Measurements from ENCODE around the gene STIM2. TPM values are rescaled to one million over a fixed set of nuclear protein-coding genes. Genes with fewer than 3 reads are reported as not detected.

The STIM2 gene
- total RNA-seq, 1 experiment from 2014 or later: 30.2 TPM

GRCh38 chr4:26937567-26937966 lies 76.9 kb downstream of the STIM2 start:
- ChIA-PET CTCF (no interaction called here), POLR2A (ENCODE audit: unreplicated experiment) (no interaction called here)
- H4K20me1 ChIP-seq (ENCODE audit: insufficient read depth): no peaks in the 10 kb centered on the region
- H2AFZ ChIP-seq: no peak overlapping the region
- H3F3A ChIP-seq (ENCODE audit: insufficient read depth, low read depth): no peaks in the 10 kb centered on the region
- no peak overlapping the region for H3K27ac ChIP-seq
- H3K4me2 ChIP-seq: no peak overlapping the region
- DNase-seq: no peak
- H3K4me1 ChIP-seq (replicated peaks; ENCODE audit: insufficient read depth): no peaks in the 10 kb centered on the region
- no peaks in the 10 kb centered on the region for H3K36me3 ChIP-seq (ENCODE audit: low read depth)
- no peaks in the 10 kb centered on the region for H3K27me3 ChIP-seq (ENCODE audit: insufficient read depth, low read depth)
- no peaks in the 10 kb centered on the region for H3K79me2 ChIP-seq (ENCODE audit: low read depth)
- no TSS peak for BruUV-seq (replicated peaks)
- TF ChIP-seq EZH2 (IDR thresholded peaks at IDR 0.05; ENCODE audit: low read depth): no peak
- TF ChIP-seq, protein P1, sequence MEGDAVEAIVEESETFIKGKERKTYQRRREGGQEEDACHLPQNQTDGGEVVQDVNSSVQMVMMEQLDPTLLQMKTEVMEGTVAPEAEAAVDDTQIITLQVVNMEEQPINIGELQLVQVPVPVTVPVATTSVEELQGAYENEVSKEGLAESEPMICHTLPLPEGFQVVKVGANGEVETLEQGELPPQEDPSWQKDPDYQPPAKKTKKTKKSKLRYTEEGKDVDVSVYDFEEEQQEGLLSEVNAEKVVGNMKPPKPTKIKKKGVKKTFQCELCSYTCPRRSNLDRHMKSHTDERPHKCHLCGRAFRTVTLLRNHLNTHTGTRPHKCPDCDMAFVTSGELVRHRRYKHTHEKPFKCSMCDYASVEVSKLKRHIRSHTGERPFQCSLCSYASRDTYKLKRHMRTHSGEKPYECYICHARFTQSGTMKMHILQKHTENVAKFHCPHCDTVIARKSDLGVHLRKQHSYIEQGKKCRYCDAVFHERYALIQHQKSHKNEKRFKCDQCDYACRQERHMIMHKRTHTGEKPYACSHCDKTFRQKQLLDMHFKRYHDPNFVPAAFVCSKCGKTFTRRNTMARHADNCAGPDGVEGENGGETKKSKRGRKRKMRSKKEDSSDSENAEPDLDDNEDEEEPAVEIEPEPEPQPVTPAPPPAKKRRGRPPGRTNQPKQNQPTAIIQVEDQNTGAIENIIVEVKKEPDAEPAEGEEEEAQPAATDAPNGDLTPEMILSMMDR (conservative IDR thresholded peaks at IDR 0.05): no peak
- H3K9me2 ChIP-seq (ENCODE audit: insufficient read depth): no peaks in the 10 kb centered on the region
- no peaks in the 10 kb centered on the region for H3K9me3 ChIP-seq (ENCODE audit: insufficient read depth, low read depth)
- H3K4me3 ChIP-seq: no peak overlapping the region
- intact Hi-C loops (cut with micrococcal nuclease; ENCODE audit: unreplicated experiment): no loop called here

DNA sequence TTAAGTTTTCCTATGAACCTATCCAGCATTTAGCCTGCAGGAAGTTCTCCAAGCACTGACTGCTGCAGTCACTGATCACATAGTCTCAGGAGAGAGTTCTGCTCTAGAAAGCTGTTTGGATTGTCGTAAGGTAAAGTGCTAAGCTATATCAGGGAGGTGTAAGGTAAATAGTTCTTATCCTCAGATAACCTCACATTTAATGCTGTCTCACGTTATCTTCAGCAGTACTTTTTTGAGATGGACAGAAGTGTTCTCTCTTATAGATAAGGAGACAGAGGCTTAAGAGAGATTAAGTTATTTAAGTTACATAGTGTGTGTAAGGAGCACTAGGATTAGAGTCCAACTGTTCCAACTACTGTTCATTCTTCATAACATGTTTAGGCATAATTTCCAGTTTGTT lies 77.9 kb downstream of the STIM2 start:
- no TSS peak for BruUV-seq (replicated peaks)
- Histone ChIP-seq H3K36me3 (ENCODE audit: low read depth) (no peaks in the 10 kb centered on the region), H3K9me3 (ENCODE audit: insufficient read depth, low read depth) (no peaks in the 10 kb centered on the region), H3F3A (ENCODE audit: insufficient read depth, low read depth) (no peaks in the 10 kb centered on the region), H4K20me1 (ENCODE audit: insufficient read depth) (no peaks in the 10 kb centered on the region), H2AFZ (no peak overlapping the region), H3K79me2 (ENCODE audit: low read depth) (no peaks in the 10 kb centered on the region), H3K9me2 (ENCODE audit: insufficient read depth) (no peaks in the 10 kb centered on the region), H3K27me3 (ENCODE audit: insufficient read depth, low read depth) (no peaks in the 10 kb centered on the region), H3K4me1 (replicated peaks; ENCODE audit: insufficient read depth) (no peaks in the 10 kb centered on the region), H3K4me2 (no peak overlapping the region), H3K27ac (no peak overlapping the region), H3K4me3 (no peak overlapping the region)
- POLR2A ChIA-PET (ENCODE audit: unreplicated experiment): interaction anchor here (0.6 kb wide), 1 partner anchor 65 kb away, joined by 3 read pairs; no protein-coding TSS in a partner anchor
- DNase-seq: no peak
- CTCF ChIA-PET: no interaction called here
- TF ChIP-seq, protein P1 (conservative IDR thresholded peaks at IDR 0.05): no peak
- no peak for TF ChIP-seq EZH2 (IDR thresholded peaks at IDR 0.05; ENCODE audit: low read depth)
- intact Hi-C loops (cut with micrococcal nuclease; ENCODE audit: unreplicated experiment): no loop called here

DNA sequence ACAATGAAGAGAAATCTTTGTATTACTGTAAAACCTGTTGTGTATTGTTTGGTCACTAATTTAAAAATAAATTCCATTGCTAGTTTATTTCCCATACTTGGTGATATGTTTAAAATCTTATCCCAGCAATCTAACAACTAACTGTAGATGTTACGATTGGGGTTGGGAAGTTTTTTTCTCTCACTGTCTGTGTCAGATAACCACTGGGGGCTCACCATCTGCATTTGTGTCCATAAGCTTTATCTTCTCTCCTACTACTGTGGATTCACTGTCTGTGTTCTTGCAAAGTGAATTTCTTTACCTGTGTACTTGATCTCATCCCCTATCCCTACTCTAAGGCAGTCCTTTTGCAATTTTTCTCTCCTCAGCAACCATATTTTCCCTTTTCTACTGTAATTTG lies 81.3 kb downstream of the STIM2 start:
- Histone ChIP-seq H3K4me3 (no peak overlapping the region), H3K27ac (no peak overlapping the region), H3K27me3 (ENCODE audit: insufficient read depth, low read depth) (no peaks in the 10 kb centered on the region), H3K36me3 (ENCODE audit: low read depth) (no peaks in the 10 kb centered on the region), H4K20me1 (ENCODE audit: insufficient read depth) (no peaks in the 10 kb centered on the region), H3K79me2 (ENCODE audit: low read depth) (no peaks in the 10 kb centered on the region), H3K9me2 (ENCODE audit: insufficient read depth) (no peaks in the 10 kb centered on the region), H3K9me3 (ENCODE audit: insufficient read depth, low read depth) (no peaks in the 10 kb centered on the region), H3K4me1 (replicated peaks; ENCODE audit: insufficient read depth) (no peaks in the 10 kb centered on the region), H3F3A (ENCODE audit: insufficient read depth, low read depth) (no peaks in the 10 kb centered on the region), H2AFZ (no peak overlapping the region), H3K4me2 (no peak overlapping the region)
- DNase-seq: no peak
- ChIA-PET CTCF (no interaction called here), POLR2A (ENCODE audit: unreplicated experiment) (no interaction called here)
- no peak for TF ChIP-seq EZH2 (IDR thresholded peaks at IDR 0.05; ENCODE audit: low read depth)
- TF ChIP-seq, protein P1 (conservative IDR thresholded peaks at IDR 0.05): no peak
- intact Hi-C loops (cut with micrococcal nuclease; ENCODE audit: unreplicated experiment): no loop called here
- BruUV-seq (replicated peaks): no TSS peak

Data from PC-9 (cell line).